OCI-LY1 (cell line): ENCODE results near the gene PARD3.

Experiments used
- H2AFZ ChIP-seq: fragments of 200-600 bp; sonication (generic), shearing (Covaris generic); 2 replicates; pipeline ENCODE4 v1.6.0; 2014; ENCODE audit warnings: antibody characterized with exemption, mild to moderate bottlenecking, low read length
- H3F3A ChIP-seq: fragments of 200-600 bp; sonication (generic), shearing (Covaris generic); 2 replicates; pipeline ENCODE4 v1.6.0; 2014; ENCODE audit warnings: mild to moderate bottlenecking, antibody characterized with exemption, low read length, moderate library complexity; ENCODE audit not compliant: insufficient read depth
- H3K27ac ChIP-seq: fragments of 200-600 bp; sonication (generic); 2 replicates; pipeline ENCODE4 v1.5.1; 2014; ENCODE audit warnings: low read length, mixed run types, mild to moderate bottlenecking, low read depth; ENCODE audit not compliant: poor library complexity, severe bottlenecking
- H3K27me3 ChIP-seq: fragments of 200-600 bp; sonication (generic); 2 replicates; pipeline ENCODE4 v1.6.0; 2014; ENCODE audit warnings: antibody characterized with exemption, mild to moderate bottlenecking, low read length, moderate library complexity; ENCODE audit not compliant: insufficient read depth
- H3K36me3 ChIP-seq: fragments of 200-600 bp; sonication (generic); 2 replicates; pipeline ENCODE4 v1.6.1; 2014; ENCODE audit warnings: mild to moderate bottlenecking, antibody characterized with exemption, low read length, moderate library complexity, mixed read lengths; ENCODE audit not compliant: insufficient read depth
- H3K4me1 ChIP-seq: fragments of 200-600 bp; sonication (generic); 2 replicates; pipeline ENCODE4 v1.5.1; 2014; ENCODE audit warnings: mild to moderate bottlenecking, low read length, moderate library complexity; ENCODE audit not compliant: insufficient read depth, severe bottlenecking
- H3K4me2 ChIP-seq: fragments of 200-600 bp; sonication (generic), shearing (Covaris generic); 2 replicates; pipeline ENCODE4 v1.6.1; 2014; ENCODE audit warnings: low read length
- H3K4me3 ChIP-seq: fragments of 200-600 bp; sonication (generic); 2 replicates; pipeline ENCODE4 v1.5.1; 2014; ENCODE audit warnings: low read length, low read depth, mild to moderate bottlenecking, mixed read lengths; ENCODE audit not compliant: poor library complexity, severe bottlenecking
- H3K79me2 ChIP-seq: fragments of 200-600 bp; shearing (Covaris generic); 2 replicates; pipeline ENCODE4 v1.6.1; 2016; ENCODE audit warnings: mixed run types, low read length, mixed read lengths; ENCODE audit not compliant: insufficient read depth
- H3K9ac ChIP-seq: fragments of 200-600 bp; sonication (generic), shearing (Covaris generic); 2 replicates; pipeline ENCODE4 v1.6.1; 2014; ENCODE audit warnings: mild to moderate bottlenecking, low read length, mixed read lengths
- H3K9me2 ChIP-seq: fragments of 200-600 bp; sonication (generic), shearing (Covaris generic); 2 replicates; pipeline ENCODE4 v1.6.1; 2014; ENCODE audit warnings: low read depth, mild to moderate bottlenecking, low read length, mixed read lengths
- H3K9me3 ChIP-seq: fragments of 200-600 bp; shearing (Covaris generic); 2 replicates; pipeline ENCODE4 v1.6.1; 2014; ENCODE audit warnings: low read length, mixed read lengths
- H4K20me1 ChIP-seq: fragments of 200-600 bp; sonication (generic), shearing (Covaris generic); 2 replicates; pipeline ENCODE4 v1.6.0; 2016; ENCODE audit warnings: mild to moderate bottlenecking, low read length; ENCODE audit not compliant: insufficient read depth
- EZH2 ChIP-seq: fragments of 200-600 bp; sonication (generic), shearing (Covaris generic); IDR thresholded peaks from 2 replicates; pipeline ENCODE4 v1.8.0; 2017; ENCODE audit warnings: borderline replicate concordance, mixed run types, mild to moderate bottlenecking, antibody characterized with exemption, low read length, moderate library complexity, mixed read lengths
- TF ChIP-seq, protein P1 (sequence below): fragments of 200-600 bp; sonication (generic), shearing (Covaris generic); IDR thresholded peaks from 2 replicates; pipeline ENCODE4 v1.5.1; 2017; ENCODE audit warnings: mild to moderate bottlenecking, antibody characterized with exemption, low read length, moderate library complexity, mixed read lengths

Gene PARD3

DNA sequence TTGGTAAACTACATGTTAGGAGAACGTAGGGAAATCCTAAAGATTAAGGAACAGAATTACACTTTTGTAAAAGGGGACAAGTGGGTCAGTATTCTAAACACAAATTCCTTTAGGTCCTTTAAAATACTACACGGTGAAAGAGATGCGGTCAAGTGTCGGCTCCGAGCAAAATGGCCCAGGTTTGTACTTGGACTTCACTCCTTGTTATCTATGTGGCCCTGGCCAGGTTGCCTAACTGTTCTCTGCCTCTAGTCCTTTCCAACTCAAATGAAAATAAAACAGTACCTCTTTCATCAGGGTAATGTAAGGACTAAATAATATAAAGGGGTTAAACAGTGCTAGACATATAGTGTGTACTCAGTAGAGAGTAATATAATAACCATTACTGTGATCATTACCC, 344.8 kb downstream of the PARD3 start:
- Histone ChIP-seq H3K9me2 (no peaks in the 10 kb centered on the region), H3F3A (no peaks in the 10 kb centered on the region; the same call in 1 of the 2 replicates), H3K27me3 (no peaks in the 10 kb centered on the region), H3K36me3 (no peaks in the 10 kb centered on the region), H3K4me3 (no peak overlapping the region), H3K4me2 (no peak overlapping the region), H3K9me3 (no peaks in the 10 kb centered on the region), H3K4me1 (no peaks in the 10 kb centered on the region), H3K27ac (no peak overlapping the region), H3K9ac (no peak overlapping the region), H4K20me1 (no peaks in the 10 kb centered on the region), H3K79me2 (no peaks in the 10 kb centered on the region), H2AFZ (no peak overlapping the region)
- TF ChIP-seq, protein P1, sequence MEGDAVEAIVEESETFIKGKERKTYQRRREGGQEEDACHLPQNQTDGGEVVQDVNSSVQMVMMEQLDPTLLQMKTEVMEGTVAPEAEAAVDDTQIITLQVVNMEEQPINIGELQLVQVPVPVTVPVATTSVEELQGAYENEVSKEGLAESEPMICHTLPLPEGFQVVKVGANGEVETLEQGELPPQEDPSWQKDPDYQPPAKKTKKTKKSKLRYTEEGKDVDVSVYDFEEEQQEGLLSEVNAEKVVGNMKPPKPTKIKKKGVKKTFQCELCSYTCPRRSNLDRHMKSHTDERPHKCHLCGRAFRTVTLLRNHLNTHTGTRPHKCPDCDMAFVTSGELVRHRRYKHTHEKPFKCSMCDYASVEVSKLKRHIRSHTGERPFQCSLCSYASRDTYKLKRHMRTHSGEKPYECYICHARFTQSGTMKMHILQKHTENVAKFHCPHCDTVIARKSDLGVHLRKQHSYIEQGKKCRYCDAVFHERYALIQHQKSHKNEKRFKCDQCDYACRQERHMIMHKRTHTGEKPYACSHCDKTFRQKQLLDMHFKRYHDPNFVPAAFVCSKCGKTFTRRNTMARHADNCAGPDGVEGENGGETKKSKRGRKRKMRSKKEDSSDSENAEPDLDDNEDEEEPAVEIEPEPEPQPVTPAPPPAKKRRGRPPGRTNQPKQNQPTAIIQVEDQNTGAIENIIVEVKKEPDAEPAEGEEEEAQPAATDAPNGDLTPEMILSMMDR, result no peak
- no peak for TF ChIP-seq EZH2

- H3K27me3 ChIP-seq, result no peaks in the 10 kb centered on the region
- no peaks in the 10 kb centered on the region for H3K4me1 ChIP-seq
These were observed 345.6 kb downstream of the PARD3 start for GRCh38 chr10:34469446-34469845.

GRCh38 chr10:34467902-34468301, 347.2 kb downstream of the PARD3 start:
- Histone ChIP-seq H3K36me3 (no peaks in the 10 kb centered on the region), H3K27me3 (no peaks in the 10 kb centered on the region), H3K9ac (no peak overlapping the region), H3K9me3 (no peaks in the 10 kb centered on the region), H3K79me2 (no peaks in the 10 kb centered on the region), H3K4me1 (no peaks in the 10 kb centered on the region), H4K20me1 (no peaks in the 10 kb centered on the region), H3K4me2 (no peak overlapping the region), H3K9me2 (no peaks in the 10 kb centered on the region), H2AFZ (no peak overlapping the region), H3F3A (no peaks in the 10 kb centered on the region; the same call in 1 of the 2 replicates), H3K27ac (no peak overlapping the region), H3K4me3 (no peak overlapping the region)
- TF ChIP-seq, protein P1, result no peak
- no peak for TF ChIP-seq EZH2

More at GRCh38 chr10:34469446-34469845, 345.6 kb downstream of the PARD3 start:
- H3K4me3 ChIP-seq, result no peak overlapping the region
- no peak overlapping the region for H2AFZ ChIP-seq
- no peaks in the 10 kb centered on the region for H3K9me2 ChIP-seq
- no peak for TF ChIP-seq EZH2
- TF ChIP-seq, protein P1, result no peak
- no peak overlapping the region for H3K4me2 ChIP-seq
- H3K36me3 ChIP-seq, result no peaks in the 10 kb centered on the region
- H3F3A ChIP-seq, result no peaks in the 10 kb centered on the region; the same call in 1 of the 2 replicates
- H4K20me1 ChIP-seq, result no peaks in the 10 kb centered on the region
- H3K79me2 ChIP-seq, result no peaks in the 10 kb centered on the region
- no peak overlapping the region for H3K9ac ChIP-seq
- no peak overlapping the region for H3K27ac ChIP-seq
- no peaks in the 10 kb centered on the region for H3K9me3 ChIP-seq
